Activated T-cell treated with anti-CD3 and anti-CD28 coated beads, Interleukin-2, amount 50 U/mL, for 72 hours (primary cell): ENCODE results near the gene GABRB2. TPM values are rescaled to one million over a fixed set of nuclear protein-coding genes. Genes with fewer than 3 reads are reported as not detected.
"Not testable (repeated sequence)": the region's sequence is repeated elsewhere in the genome, so short reads cannot be mapped to it uniquely, and the experiment has no call there.

Experiments
- ATAC-seq, 2 donors: fragments of 150-1000 bp; cut with Tn5 transposase; replicated peaks in 1 of 2; 2 replicates each; pipeline ENCODE4 v1.10.0; 2021; ENCODE audit warnings: moderate library complexity in 2 of 2, mild to moderate bottlenecking in 1 of 2
- DNase-seq, 2 donors: peaks; one replicate each; pipeline ENCODE4 v3.0.0; 2021 to 2022; ENCODE audit warnings: mixed read lengths in 1 of 2
- H3K27ac Mint-ChIP-seq: one replicate; pipeline ENCODE4 v1.8.0; 2022; ENCODE audit warnings: mild to moderate bottlenecking, moderate library complexity, mixed read lengths
- H3K27me3 Mint-ChIP-seq: one replicate; pipeline ENCODE4 v1.8.0; 2022; ENCODE audit warnings: low read depth, mixed read lengths
- H3K36me3 Mint-ChIP-seq, 2 donors: one replicate each; pipeline ENCODE4 v1.8.0; 2022; ENCODE audit warnings: mixed read lengths in 2 of 2, mild to moderate bottlenecking in 1 of 2; ENCODE audit not compliant: insufficient read depth in 2 of 2
- H3K4me1 Mint-ChIP-seq: one replicate; pipeline ENCODE4 v1.8.0; 2022; ENCODE audit warnings: low read depth, mixed read lengths
- H3K4me3 Mint-ChIP-seq, 2 donors: one replicate each; pipeline ENCODE4 v1.8.0; 2022; ENCODE audit warnings: mild to moderate bottlenecking in 2 of 2, mixed read lengths in 2 of 2, moderate library complexity in 2 of 2
- H3K9me3 Mint-ChIP-seq, 2 donors: one replicate each; pipeline ENCODE4 v1.8.0; 2022; ENCODE audit warnings: mixed read lengths in 2 of 2
- total RNA-seq, 2 donors: library from RNA; stranded (reverse); gene quantifications; one replicate each; pipeline ENCODE4 v1.2.3, GENCODE V29; 2022

GABRB2 gene
- total RNA-seq, 2 donors from 2014 or later: not detected

DNA sequence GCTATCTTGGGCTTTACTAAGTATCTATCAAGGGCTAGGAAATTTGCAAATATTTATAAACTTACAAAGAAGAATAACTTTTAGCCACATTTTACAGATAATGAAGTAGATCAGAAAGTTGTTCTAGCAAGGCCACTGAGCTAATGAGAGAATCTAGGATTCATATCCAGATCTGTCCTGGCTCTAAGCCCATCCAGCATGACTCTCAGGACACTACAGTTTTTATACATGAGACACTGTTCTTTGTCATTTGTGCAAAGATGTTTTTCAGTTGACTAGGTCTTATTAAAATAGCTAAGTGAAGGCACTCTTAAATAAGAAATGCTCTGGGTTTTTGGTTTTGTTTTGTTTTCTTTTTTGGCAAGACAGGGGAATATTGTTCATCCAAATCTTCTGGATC, 273.1 kb downstream of the GABRB2 start:
- DNase-seq (no peak), ATAC-seq (no peak)
- no peaks in the 10 kb centered on the region for H3K36me3 Mint-ChIP-seq
- H3K9me3 Mint-ChIP-seq: peaks cover 6 to 9% of the 10 kb centered on the region in 2 donors
- no peak overlapping the region for H3K4me3 Mint-ChIP-seq
- no peaks in the 10 kb centered on the region for H3K4me1 Mint-ChIP-seq
- H3K27me3 Mint-ChIP-seq: no peaks in the 10 kb centered on the region
- no peak overlapping the region for H3K27ac Mint-ChIP-seq

GRCh38 chr5:161271816-161272215, 274.7 kb downstream of the GABRB2 start:
- Mint-ChIP-seq H3K4me1 (no peaks in the 10 kb centered on the region), H3K36me3 (no peaks in the 10 kb centered on the region), H3K9me3 (peaks cover 2 to 12% of the 10 kb centered on the region in 2 donors), H3K4me3 (no peak overlapping the region), H3K27me3 (no peaks in the 10 kb centered on the region), H3K27ac (no peak overlapping the region)
- DNase-seq (no peak), ATAC-seq (no peak)

- peaks cover 2 to 17% of the 10 kb centered on the region in 2 donors for H3K9me3 Mint-ChIP-seq
- no peak overlapping the region for H3K4me3 Mint-ChIP-seq
- no peak for ATAC-seq
- no peak overlapping the region for H3K27ac Mint-ChIP-seq
- H3K36me3 Mint-ChIP-seq: no peaks in the 10 kb centered on the region
- DNase-seq: no peak
- no peaks in the 10 kb centered on the region for H3K27me3 Mint-ChIP-seq
- H3K4me1 Mint-ChIP-seq: no peaks in the 10 kb centered on the region
Observed at GRCh38 chr5:161269125-161269524, 277.4 kb downstream of the GABRB2 start.

DNA sequence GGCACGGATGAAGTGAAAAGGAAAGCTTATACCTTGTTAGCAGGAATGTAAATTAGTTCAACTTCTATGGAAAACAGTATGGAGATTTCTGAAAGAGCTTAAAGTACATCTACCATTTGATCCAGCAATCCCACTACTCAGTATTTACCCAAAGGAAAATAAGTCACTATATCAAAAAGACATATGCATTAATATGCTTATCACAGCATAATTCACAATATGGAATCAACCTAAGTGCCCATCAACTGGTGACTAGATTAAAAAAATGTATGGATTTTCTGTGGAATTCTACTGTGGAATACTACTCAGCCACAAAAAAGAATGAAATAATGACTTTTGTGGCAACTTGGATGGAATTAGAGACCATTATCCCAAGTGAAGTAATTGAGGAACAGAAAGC, 279.6 kb downstream of the GABRB2 start:
- H3K4me3 Mint-ChIP-seq: no peak overlapping the region
- DNase-seq: no peak
- H3K9me3 Mint-ChIP-seq: peaks cover 2 to 17% of the 10 kb centered on the region in 2 donors
- H3K27me3 Mint-ChIP-seq: no peaks in the 10 kb centered on the region
- no peak for ATAC-seq
- no peak overlapping the region for H3K27ac Mint-ChIP-seq
- H3K4me1 Mint-ChIP-seq: no peaks in the 10 kb centered on the region
- H3K36me3 Mint-ChIP-seq: no peaks in the 10 kb centered on the region

DNA sequence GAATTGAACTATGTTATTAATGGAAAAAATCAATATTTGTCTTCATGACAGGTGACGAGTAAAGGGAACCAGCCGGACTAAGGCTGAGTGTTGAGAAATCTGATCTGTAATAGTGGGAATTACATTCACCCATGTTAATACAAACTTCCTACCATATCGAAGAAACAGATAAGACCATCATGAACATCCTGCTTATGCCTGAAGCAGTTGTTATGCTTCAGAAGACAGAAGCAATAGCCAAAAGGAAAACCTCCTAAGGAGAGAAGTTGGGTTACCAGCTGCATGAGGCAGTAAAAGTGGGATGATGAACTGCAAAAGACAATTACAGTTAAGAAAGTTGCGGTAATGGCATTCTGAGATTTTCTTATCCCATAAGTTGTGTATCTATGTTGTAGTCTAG, 281.5 kb downstream of the GABRB2 start:
- Mint-ChIP-seq H3K27ac (no peak overlapping the region), H3K4me3 (no peak overlapping the region), H3K9me3 (peaks cover 0 to 12% of the 10 kb centered on the region in 2 donors), H3K27me3 (no peaks in the 10 kb centered on the region), H3K36me3 (no peaks in the 10 kb centered on the region), H3K4me1 (no peaks in the 10 kb centered on the region)
- ATAC-seq (no peak), DNase-seq (no peak)

DNA sequence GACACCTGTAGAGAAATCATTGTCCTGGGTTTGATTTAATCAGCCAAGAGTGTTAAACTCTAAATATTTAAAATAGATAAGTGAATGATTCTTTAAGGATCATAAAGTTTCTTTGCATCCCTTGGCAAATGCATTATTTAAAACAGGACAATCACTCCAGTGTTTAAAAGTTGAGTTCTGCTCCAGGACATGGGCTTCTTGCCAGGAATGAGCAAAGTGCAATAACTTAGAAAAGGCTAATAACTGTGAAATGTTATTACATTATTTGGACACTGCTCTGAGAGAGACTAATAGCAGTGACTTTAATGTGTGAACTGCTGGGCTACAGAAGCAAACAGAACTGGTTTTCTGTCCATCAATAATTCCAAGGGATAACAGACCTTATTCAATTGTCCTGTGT, 283.3 kb downstream of the GABRB2 start:
- Mint-ChIP-seq H3K36me3 (no peaks in the 10 kb centered on the region), H3K9me3 (peaks cover 2 to 6% of the 10 kb centered on the region in 2 donors), H3K27ac (no peak overlapping the region), H3K27me3 (no peaks in the 10 kb centered on the region), H3K4me1 (no peaks in the 10 kb centered on the region), H3K4me3 (no peak overlapping the region)
- ATAC-seq: no peak
- DNase-seq: no peak

DNA sequence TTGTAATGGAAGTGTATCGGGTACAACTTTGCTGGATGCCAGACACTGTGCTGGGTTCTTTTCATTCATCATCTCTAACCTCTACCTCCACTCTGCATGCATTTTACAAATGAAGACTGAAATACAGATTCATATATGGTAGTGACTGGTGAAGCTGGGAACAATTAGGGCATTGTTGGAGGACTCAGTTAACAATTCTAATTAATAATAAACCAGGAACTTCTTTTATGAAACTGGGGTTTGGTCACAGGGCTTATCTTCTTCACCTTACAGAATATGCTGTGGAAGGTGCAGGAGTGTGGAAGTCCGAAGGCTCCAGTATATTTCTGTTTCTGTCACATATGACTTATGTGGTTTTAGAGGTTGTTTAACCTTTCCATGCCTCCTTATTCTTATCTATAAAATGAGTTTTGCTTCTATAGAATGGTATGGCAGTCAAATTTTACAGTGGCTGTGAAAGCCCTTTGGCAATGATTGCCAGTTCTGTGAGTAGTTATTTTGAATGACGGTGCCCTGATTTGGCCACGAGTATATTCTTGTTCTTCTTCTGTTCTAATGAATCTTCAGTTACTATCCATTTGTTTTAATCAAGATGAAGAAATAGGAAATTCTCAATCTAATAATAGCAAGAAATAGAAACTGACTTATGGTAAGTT, 284.7 kb downstream of the GABRB2 start:
- no peaks in the 10 kb centered on the region for H3K27me3 Mint-ChIP-seq
- peaks cover 5% of the 10 kb centered on the region in 2 donors for H3K9me3 Mint-ChIP-seq
- H3K4me3 Mint-ChIP-seq: no peak overlapping the region
- H3K27ac Mint-ChIP-seq: no peak overlapping the region
- H3K4me1 Mint-ChIP-seq: no peaks in the 10 kb centered on the region
- ATAC-seq: no peak
- no peaks in the 10 kb centered on the region for H3K36me3 Mint-ChIP-seq
- no peak for DNase-seq

DNA sequence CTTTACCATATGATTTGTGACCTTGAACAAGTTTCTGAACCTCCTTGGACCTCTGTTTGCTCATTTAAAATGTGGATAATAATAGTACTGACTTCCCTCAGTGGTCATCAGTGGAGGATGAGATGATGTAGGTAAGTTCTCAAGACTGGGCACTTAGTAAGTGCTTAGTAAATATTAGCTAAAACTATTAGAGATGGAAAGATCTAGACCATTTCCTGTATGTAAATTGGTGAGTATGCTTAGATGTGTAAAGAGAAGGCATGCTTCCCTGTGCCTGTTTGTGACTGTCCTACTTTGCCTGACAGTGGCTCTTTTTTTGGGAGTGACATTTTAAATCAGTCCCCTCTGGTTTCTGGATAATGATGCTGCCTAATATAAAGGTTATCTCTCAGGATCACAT, 288.1 kb downstream of the GABRB2 start:
- DNase-seq: no peak
- Mint-ChIP-seq H3K36me3 (no peaks in the 10 kb centered on the region), H3K27me3 (no peaks in the 10 kb centered on the region), H3K27ac (no peak overlapping the region), H3K9me3 (peaks cover 0 to 5% of the 10 kb centered on the region in 2 donors), H3K4me3 (no peak overlapping the region), H3K4me1 (no peaks in the 10 kb centered on the region)
- ATAC-seq: no peak

- Mint-ChIP-seq H3K9me3 (peaks cover 0 to 5% of the 10 kb centered on the region in 2 donors), H3K27ac (no peak overlapping the region), H3K4me3 (no peak overlapping the region), H3K4me1 (no peaks in the 10 kb centered on the region), H3K27me3 (no peaks in the 10 kb centered on the region), H3K36me3 (no peaks in the 10 kb centered on the region)
- ATAC-seq (no peak), DNase-seq (no peak)
Observed at GRCh38 chr5:161256957-161257356, 289.6 kb downstream of the GABRB2 start.

DNA sequence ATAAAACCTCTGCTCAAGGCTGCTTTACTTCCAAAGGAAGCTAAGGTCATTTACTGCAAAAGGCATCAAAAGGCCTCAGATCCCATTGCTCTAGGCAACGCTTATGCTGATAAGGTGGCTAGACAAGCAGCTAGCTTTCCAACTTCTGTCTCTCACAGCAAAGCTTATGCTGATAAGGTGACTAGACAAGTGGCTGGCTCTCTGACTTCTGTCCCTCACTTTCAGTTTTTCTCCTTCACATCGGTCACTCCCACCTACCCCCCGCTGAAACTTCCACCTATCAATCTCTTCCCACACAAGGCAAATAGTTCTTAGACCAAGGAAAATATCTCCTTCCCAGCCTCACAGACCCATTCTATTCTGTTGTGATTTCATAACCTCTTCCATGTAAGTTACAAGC, 293.6 kb downstream of the GABRB2 start:
- ATAC-seq, H3K27ac Mint-ChIP-seq, H3K4me3 Mint-ChIP-seq, H3K27me3 Mint-ChIP-seq, H3K36me3 Mint-ChIP-seq, H3K4me1 Mint-ChIP-seq, DNase-seq, H3K9me3 Mint-ChIP-seq: not testable (repeated sequence)

DNA sequence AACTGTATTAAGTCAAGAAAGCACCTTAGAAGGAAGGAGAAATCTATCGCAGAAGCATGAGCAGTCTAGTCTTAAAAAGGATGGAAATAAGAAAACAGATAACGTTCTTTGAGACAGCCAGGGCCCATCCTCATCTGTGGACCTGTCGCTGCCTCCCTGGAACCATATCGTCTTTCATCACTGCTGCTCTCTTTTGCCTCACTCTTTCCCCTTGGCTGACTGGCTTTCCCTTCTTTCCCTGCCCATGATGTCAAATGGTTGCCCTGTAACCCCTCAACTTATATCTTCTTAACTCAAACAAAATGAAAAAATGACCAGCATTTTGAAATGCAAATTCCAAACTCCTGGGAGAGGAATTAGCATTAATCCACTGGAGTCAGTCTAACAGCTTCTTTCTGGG, 299.8 kb downstream of the GABRB2 start:
- Mint-ChIP-seq H3K27me3 (no peaks in the 10 kb centered on the region), H3K4me3 (no peak overlapping the region), H3K27ac (no peak overlapping the region), H3K9me3 (peaks cover 0 to 5% of the 10 kb centered on the region in 2 donors), H3K36me3 (no peaks in the 10 kb centered on the region), H3K4me1 (no peaks in the 10 kb centered on the region)
- no peak for ATAC-seq
- DNase-seq: no peak

- not testable (repeated sequence) for H3K27ac Mint-ChIP-seq, H3K27me3 Mint-ChIP-seq, DNase-seq, ATAC-seq, H3K36me3 Mint-ChIP-seq, H3K4me1 Mint-ChIP-seq, H3K4me3 Mint-ChIP-seq
- H3K9me3 Mint-ChIP-seq: peaks cover 5 to 14% of the 10 kb centered on the region in 2 donors
Observed at GRCh38 chr5:161245846-161246245, 300.7 kb downstream of the GABRB2 start.
